Measurements from ENCODE around the gene NUP62. TPM values are rescaled to one million over a fixed set of nuclear protein-coding genes. Genes with fewer than 3 reads are reported as not detected.
A peak's percentile ranks its signal among the peaks of the same experiment; 100 is the strongest.

NUP62 gene
- total and polyA plus RNA-seq, 4 donors: 14.2 to 19.8 (median 18.1) TPM

DNA sequence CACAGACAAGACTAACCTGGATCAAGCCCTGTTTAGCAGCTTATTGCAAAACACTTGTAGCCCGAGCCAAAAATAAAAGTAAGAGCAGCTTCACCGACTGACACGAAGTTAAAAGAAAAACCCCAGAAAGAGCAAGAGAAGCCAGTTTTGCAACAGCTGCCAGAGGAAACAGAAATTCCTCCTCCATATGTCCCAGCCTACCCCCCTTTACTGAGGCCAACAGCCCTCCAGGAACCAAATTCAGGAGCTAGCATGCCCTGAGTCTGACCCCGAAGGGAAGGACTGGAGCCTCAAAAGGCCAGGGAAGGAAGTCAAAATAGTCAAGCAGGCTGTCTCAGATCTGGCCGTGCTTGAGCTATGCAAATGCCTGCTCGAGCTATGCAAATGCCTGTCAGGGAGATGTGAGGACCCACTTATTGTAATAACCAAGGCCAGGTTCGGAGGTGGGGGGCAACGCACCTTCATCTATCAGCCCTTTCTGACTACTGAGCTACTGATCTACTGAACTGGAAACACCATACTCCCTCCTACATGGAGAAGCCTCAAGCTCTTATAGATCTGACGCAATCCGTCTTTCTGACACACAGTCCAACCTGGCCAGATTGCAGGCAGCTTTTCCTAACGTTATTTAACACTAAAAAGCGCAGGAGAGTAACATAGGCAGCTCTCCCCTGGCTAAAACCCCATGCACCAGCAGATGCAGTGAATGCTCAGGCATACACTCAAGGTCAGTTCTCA lies 25.0 kb upstream of the NUP62 start:
- peak; percentile 48 to 55 for TF ChIP-seq RXRA (IDR thresholded peaks at IDR 0.05)
- TF ChIP-seq, protein P1, sequence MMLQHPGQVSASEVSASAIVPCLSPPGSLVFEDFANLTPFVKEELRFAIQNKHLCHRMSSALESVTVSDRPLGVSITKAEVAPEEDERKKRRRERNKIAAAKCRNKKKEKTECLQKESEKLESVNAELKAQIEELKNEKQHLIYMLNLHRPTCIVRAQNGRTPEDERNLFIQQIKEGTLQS (IDR thresholded peaks at IDR 0.05): no peak
- peak; percentile 52 for TF ChIP-seq NR2F2 (IDR thresholded peaks at IDR 0.05)
- Histone ChIP-seq H3K4me3 (ENCODE audit: low read depth in 1 of 3, low read length in 3 of 3) (no peak overlapping the region), H3K9ac (ENCODE audit: low read depth in 1 of 2, low read length in 2 of 2) (no peak overlapping the region), H3K4me1 (ENCODE audit: control insufficient read depth in 4 of 4, insufficient read depth in 4 of 4, low read length in 3 of 4) (peaks cover 0 to 18% (median 18%) of the 10 kb centered on the region in 4 donors), H3K27ac (ENCODE audit: low read depth in 1 of 2, low read length in 2 of 2) (no peak overlapping the region), H3K9me3 (ENCODE audit: control insufficient read depth in 4 of 4, low read length in 3 of 4) (no peaks in the 10 kb centered on the region), H3K27me3 (ENCODE audit: control insufficient read depth in 4 of 4, insufficient read depth in 4 of 4, low read length in 3 of 4) (no peaks in the 10 kb centered on the region), H3K36me3 (ENCODE audit: control insufficient read depth in 4 of 4, insufficient read depth in 3 of 4, low read depth in 1 of 4, low read length in 3 of 4) (no peaks in the 10 kb centered on the region)
- whole genome bisulfite sequencing: 26% methylated on average over 12 of the region's 12 CpGs
- DNase-seq (ENCODE audit: low spot score): no peak

DNA sequence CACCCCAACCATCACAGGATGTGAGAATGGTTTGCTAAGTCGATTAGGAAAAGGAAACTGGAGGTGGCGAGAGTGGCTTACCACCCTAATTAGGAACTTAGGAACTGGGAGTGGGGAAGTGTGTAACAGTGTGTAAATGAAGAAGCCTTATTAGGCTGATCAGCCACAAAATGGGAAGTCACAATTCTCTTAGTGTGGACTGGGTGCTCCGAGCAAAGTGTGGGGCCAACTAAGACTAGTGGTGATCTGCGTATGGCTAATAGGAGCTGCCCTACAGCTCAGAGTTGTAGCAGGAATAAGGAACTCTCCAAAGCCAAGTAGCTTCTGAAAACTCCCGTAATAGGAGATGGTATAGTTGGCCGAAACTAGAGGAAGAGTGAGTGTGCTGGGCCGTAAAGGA lies 24.1 kb upstream of the NUP62 start:
- H3K4me3 ChIP-seq (ENCODE audit: low read depth in 1 of 3, low read length in 3 of 3): no peak overlapping the region
- no peak overlapping the region for H3K9ac ChIP-seq (ENCODE audit: low read depth in 1 of 2, low read length in 2 of 2)
- no peaks in the 10 kb centered on the region for H3K27me3 ChIP-seq (ENCODE audit: control insufficient read depth in 4 of 4, insufficient read depth in 4 of 4, low read length in 3 of 4)
- no peaks in the 10 kb centered on the region for H3K9me3 ChIP-seq (ENCODE audit: control insufficient read depth in 4 of 4, low read length in 3 of 4)
- H3K27ac ChIP-seq (ENCODE audit: low read depth in 1 of 2, low read length in 2 of 2): no peak overlapping the region
- DNase-seq (ENCODE audit: low spot score): no peak
- WGBS: 65% methylated on average over 7 of the region's 7 CpGs
- no peaks in the 10 kb centered on the region for H3K36me3 ChIP-seq (ENCODE audit: control insufficient read depth in 4 of 4, insufficient read depth in 3 of 4, low read depth in 1 of 4, low read length in 3 of 4)
- TF ChIP-seq FOXA1 (IDR thresholded peaks at IDR 0.05): no peak
- TF ChIP-seq, protein P2, sequence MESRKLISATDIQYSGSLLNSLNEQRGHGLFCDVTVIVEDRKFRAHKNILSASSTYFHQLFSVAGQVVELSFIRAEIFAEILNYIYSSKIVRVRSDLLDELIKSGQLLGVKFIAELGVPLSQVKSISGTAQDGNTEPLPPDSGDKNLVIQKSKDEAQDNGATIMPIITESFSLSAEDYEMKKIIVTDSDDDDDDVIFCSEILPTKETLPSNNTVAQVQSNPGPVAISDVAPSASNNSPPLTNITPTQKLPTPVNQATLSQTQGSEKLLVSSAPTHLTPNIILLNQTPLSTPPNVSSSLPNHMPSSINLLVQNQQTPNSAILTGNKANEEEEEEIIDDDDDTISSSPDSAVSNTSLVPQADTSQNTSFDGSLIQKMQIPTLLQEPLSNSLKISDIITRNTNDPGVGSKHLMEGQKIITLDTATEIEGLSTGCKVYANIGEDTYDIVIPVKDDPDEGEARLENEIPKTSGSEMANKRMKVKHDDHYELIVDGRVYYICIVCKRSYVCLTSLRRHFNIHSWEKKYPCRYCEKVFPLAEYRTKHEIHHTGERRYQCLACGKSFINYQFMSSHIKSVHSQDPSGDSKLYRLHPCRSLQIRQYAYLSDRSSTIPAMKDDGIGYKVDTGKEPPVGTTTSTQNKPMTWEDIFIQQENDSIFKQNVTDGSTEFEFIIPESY (IDR thresholded peaks at IDR 0.05): no peak
- TF ChIP-seq, protein P3, sequence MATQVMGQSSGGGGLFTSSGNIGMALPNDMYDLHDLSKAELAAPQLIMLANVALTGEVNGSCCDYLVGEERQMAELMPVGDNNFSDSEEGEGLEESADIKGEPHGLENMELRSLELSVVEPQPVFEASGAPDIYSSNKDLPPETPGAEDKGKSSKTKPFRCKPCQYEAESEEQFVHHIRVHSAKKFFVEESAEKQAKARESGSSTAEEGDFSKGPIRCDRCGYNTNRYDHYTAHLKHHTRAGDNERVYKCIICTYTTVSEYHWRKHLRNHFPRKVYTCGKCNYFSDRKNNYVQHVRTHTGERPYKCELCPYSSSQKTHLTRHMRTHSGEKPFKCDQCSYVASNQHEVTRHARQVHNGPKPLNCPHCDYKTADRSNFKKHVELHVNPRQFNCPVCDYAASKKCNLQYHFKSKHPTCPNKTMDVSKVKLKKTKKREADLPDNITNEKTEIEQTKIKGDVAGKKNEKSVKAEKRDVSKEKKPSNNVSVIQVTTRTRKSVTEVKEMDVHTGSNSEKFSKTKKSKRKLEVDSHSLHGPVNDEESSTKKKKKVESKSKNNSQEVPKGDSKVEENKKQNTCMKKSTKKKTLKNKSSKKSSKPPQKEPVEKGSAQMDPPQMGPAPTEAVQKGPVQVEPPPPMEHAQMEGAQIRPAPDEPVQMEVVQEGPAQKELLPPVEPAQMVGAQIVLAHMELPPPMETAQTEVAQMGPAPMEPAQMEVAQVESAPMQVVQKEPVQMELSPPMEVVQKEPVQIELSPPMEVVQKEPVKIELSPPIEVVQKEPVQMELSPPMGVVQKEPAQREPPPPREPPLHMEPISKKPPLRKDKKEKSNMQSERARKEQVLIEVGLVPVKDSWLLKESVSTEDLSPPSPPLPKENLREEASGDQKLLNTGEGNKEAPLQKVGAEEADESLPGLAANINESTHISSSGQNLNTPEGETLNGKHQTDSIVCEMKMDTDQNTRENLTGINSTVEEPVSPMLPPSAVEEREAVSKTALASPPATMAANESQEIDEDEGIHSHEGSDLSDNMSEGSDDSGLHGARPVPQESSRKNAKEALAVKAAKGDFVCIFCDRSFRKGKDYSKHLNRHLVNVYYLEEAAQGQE (IDR thresholded peaks at IDR 0.05): no peak
- TF ChIP-seq, protein P1 (IDR thresholded peaks at IDR 0.05): no peak
- H3K4me1 ChIP-seq (ENCODE audit: control insufficient read depth in 4 of 4, insufficient read depth in 4 of 4, low read length in 3 of 4): peaks cover 0 to 18% (median 18%) of the 10 kb centered on the region in 4 donors

- H3K36me3 ChIP-seq (ENCODE audit: control insufficient read depth in 4 of 4, insufficient read depth in 3 of 4, low read depth in 1 of 4, low read length in 3 of 4): no peaks in the 10 kb centered on the region
- H3K9me3 ChIP-seq (ENCODE audit: control insufficient read depth in 4 of 4, low read length in 3 of 4): no peaks in the 10 kb centered on the region
- DNase-seq (ENCODE audit: low spot score): no peak
- H3K4me3 ChIP-seq (ENCODE audit: low read depth in 1 of 3, low read length in 3 of 3): no peak overlapping the region
- H3K9ac ChIP-seq (ENCODE audit: low read depth in 1 of 2, low read length in 2 of 2): no peak overlapping the region
- no peak overlapping the region for H3K27ac ChIP-seq (ENCODE audit: low read depth in 1 of 2, low read length in 2 of 2)
- H3K27me3 ChIP-seq (ENCODE audit: control insufficient read depth in 4 of 4, insufficient read depth in 4 of 4, low read length in 3 of 4): no peaks in the 10 kb centered on the region
- H3K4me1 ChIP-seq (ENCODE audit: control insufficient read depth in 4 of 4, insufficient read depth in 4 of 4, low read length in 3 of 4): peaks cover 0 to 18% (median 18%) of the 10 kb centered on the region in 4 donors
- WGBS: 75% methylated on average over 13 of the region's 13 CpGs
- TF ChIP-seq, protein P1 (IDR thresholded peaks at IDR 0.05): no peak
- TF ChIP-seq FOXA2 (IDR thresholded peaks at IDR 0.05): no peak
- no peak for TF ChIP-seq HNF4A (conservative IDR thresholded peaks at IDR 0.05)
- TF ChIP-seq, protein P4, sequence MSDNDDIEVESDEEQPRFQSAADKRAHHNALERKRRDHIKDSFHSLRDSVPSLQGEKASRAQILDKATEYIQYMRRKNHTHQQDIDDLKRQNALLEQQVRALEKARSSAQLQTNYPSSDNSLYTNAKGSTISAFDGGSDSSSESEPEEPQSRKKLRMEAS (IDR thresholded peaks at IDR 0.05): no peak
- TF ChIP-seq RXRA (IDR thresholded peaks at IDR 0.05): no peak
- TF ChIP-seq CTCF (IDR thresholded peaks at IDR 0.05; ENCODE audit: low read depth, low read length, missing input control): no peak
- TF ChIP-seq SP1 (IDR thresholded peaks at IDR 0.05): no peak
- TF ChIP-seq NR2F2 (IDR thresholded peaks at IDR 0.05): no peak
- TF ChIP-seq RAD21 (IDR thresholded peaks at IDR 0.05): no peak
- TF ChIP-seq, protein P3 (IDR thresholded peaks at IDR 0.05): no peak
- TF ChIP-seq GABPA (IDR thresholded peaks at IDR 0.05 in 1 of 2, conservative IDR thresholded peaks at IDR 0.05 in 1 of 2): no peak
Measured at GRCh38 chr19:49952906-49953305, 23.6 kb upstream of the NUP62 start.
